SJCRH30 (cell line): Measurements from ENCODE around the gene MAEL. TPM values are rescaled to one million over a fixed set of nuclear protein-coding genes. Genes with fewer than 3 reads are reported as not detected.

Experiments used
- DNase-seq, 2 experiments: peaks; one replicate each; pipeline ENCODE4 v3.0.0-alpha.2; 2015 to 2020
- H3K27ac ChIP-seq: fragments of 250-450 bp; sonication (Bioruptor Pico); 2 replicates; pipeline ENCODE4 v1.5.1; 2020; ENCODE audit warnings: mild to moderate bottlenecking, moderate library complexity
- H3K27me3 ChIP-seq: fragments of 250-450 bp; sonication (Bioruptor Pico); 2 replicates; pipeline ENCODE4 v1.5.1; 2020; ENCODE audit warnings: mild to moderate bottlenecking, moderate library complexity
- H3K36me3 ChIP-seq: fragments of 250-450 bp; sonication (Bioruptor Pico); 2 replicates; pipeline ENCODE4 v1.5.1; 2020; ENCODE audit warnings: mild to moderate bottlenecking, moderate library complexity
- H3K4me1 ChIP-seq: fragments of 250-450 bp; sonication (Bioruptor Pico); 2 replicates; pipeline ENCODE4 v1.5.1; 2020; ENCODE audit warnings: mild to moderate bottlenecking, moderate library complexity
- H3K4me3 ChIP-seq: fragments of 250-450 bp; sonication (Bioruptor Pico); 2 replicates; pipeline ENCODE4 v1.5.1; 2020; ENCODE audit warnings: mild to moderate bottlenecking, moderate library complexity
- H3K9me3 ChIP-seq: fragments of 250-450 bp; sonication (Bioruptor Pico); replicated peaks from 2 replicates; pipeline ENCODE4 v1.5.1; 2020; ENCODE audit warnings: mild to moderate bottlenecking, moderate library complexity
- total RNA-seq: library from RNA; depleted of rRNA; stranded (reverse); fragments of >200 nt; shearing (Covaris generic); gene quantifications from 2 replicates; pipeline ENCODE4 v1.2.3, GENCODE V29; 2014; rRNA removed

The MAEL gene
- not detected in 2 replicates for total RNA-seq

DNA sequence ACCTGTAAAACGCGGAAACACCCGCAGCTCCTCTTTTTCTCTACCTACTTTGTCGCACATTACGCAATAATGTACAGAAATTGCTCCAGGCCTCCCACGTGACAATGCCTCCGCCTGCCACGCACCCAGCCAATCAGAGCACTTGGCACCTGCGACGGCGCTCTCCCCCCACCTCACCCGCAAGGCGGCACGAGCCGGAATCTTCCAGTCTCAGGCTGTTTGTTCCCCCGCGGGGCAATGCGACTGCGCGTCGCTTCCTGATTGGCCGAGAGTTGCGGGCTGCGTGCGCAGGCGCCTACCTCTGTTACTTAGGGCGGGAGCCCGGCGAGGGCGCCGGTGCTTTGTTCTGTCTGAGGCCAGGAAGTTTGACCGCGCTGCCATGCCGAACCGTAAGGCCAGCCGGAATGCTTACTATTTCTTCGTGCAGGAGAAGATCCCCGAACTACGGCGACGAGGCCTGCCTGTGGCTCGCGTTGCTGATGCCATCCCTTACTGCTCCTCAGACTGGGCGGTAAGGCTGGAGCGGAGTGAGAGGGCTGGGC lies at the start of gene MAEL:
MAEL (plus strand) TSS at position 307 of the 542 bp plus-strand sequence; CDS start at position 380, 73 bp downstream.
- no peak for DNase-seq
- no peaks in the 10 kb centered on the region for H3K27me3 ChIP-seq
- H3K4me1 ChIP-seq: no peaks in the 10 kb centered on the region
- H3K36me3 ChIP-seq: no peaks in the 10 kb centered on the region
- H3K4me3 ChIP-seq: no peak within 1 kb of the TSS
- no peak within 1 kb of the TSS for H3K27ac ChIP-seq
- no peaks in the 10 kb centered on the region for H3K9me3 ChIP-seq

- H3K9me3 ChIP-seq: no peaks in the 10 kb centered on the region
- peaks cover 7% of the 10 kb centered on the region; the same call in 1 of the 2 replicates for H3K4me1 ChIP-seq
- H3K36me3 ChIP-seq: no peaks in the 10 kb centered on the region
- no peak for DNase-seq
- no peak overlapping the region for H3K27ac ChIP-seq
- no peak overlapping the region for H3K4me3 ChIP-seq
- H3K27me3 ChIP-seq: no peaks in the 10 kb centered on the region
Observed at GRCh38 chr1:166939741-166940375, 49.2 kb upstream of the MAEL start.

GRCh38 chr1:166944186-166944967 lies 44.7 kb upstream of the MAEL start:
- DNase-seq: no peak
- Histone ChIP-seq H3K36me3 (no peaks in the 10 kb centered on the region), H3K4me3 (no peak overlapping the region), H3K4me1 (peaks cover 9% of the 10 kb centered on the region), H3K27me3 (no peaks in the 10 kb centered on the region), H3K27ac (no peak overlapping the region), H3K9me3 (no peaks in the 10 kb centered on the region)

- H3K4me3 ChIP-seq: peak overlapping the region; percentile 39
Observed at GRCh38 chr1:166947398-166948043, 41.6 kb upstream of the MAEL start.

GRCh38 chr1:166948856-166949350 lies 40.2 kb upstream of the MAEL start:
- Histone ChIP-seq H3K27ac (no peak overlapping the region), H3K27me3 (no peaks in the 10 kb centered on the region), H3K4me1 (peaks cover 18% of the 10 kb centered on the region), H3K4me3 (no peak overlapping the region), H3K36me3 (no peaks in the 10 kb centered on the region), H3K9me3 (no peaks in the 10 kb centered on the region)
- no peak for DNase-seq

More at GRCh38 chr1:166947398-166948043, 41.6 kb upstream of the MAEL start:
- Histone ChIP-seq H3K9me3 (no peaks in the 10 kb centered on the region), H3K4me1 (peaks cover 16% of the 10 kb centered on the region), H3K36me3 (no peaks in the 10 kb centered on the region), H3K27me3 (no peaks in the 10 kb centered on the region), H3K27ac (no peak overlapping the region)
- peak; percentile 67 to 71 for DNase-seq

DNA sequence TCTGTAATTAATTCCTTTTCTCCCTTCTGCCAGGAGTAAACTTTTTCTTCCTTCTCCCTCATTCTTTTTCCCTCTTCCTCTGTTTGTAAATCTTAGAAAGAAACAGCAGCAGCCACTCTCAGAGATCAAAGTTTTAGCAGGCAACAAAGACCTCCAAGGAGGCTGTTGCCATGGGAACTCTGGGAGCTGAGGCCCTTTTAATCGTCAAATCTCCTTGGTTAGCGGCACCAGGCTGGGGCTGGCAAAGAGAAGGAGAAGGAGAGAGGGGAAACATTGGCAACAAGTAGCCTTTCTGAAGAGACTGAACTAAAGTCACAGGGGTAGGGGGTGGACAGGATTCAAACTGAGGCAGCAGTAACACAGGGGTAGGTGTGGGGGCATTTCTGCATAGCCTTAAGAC lies 38.9 kb upstream of the MAEL start:
- Histone ChIP-seq H3K27me3 (no peaks in the 10 kb centered on the region), H3K27ac (no peak overlapping the region), H3K4me1 (peaks cover 12% of the 10 kb centered on the region; the same call in 1 of the 2 replicates), H3K9me3 (no peaks in the 10 kb centered on the region), H3K4me3 (no peak overlapping the region), H3K36me3 (no peaks in the 10 kb centered on the region)
- no peak for DNase-seq

- H3K27me3 ChIP-seq: no peaks in the 10 kb centered on the region
- no peaks in the 10 kb centered on the region for H3K36me3 ChIP-seq
- no peak overlapping the region for H3K27ac ChIP-seq
- no peak for DNase-seq
- no peaks in the 10 kb centered on the region for H3K9me3 ChIP-seq
- H3K4me1 ChIP-seq: peaks cover 12% of the 10 kb centered on the region; the same call in 1 of the 2 replicates
- H3K4me3 ChIP-seq: no peak overlapping the region
Observed at GRCh38 chr1:166951050-166951449, 38.0 kb upstream of the MAEL start.

GRCh38 chr1:166952002-166952746 lies 36.9 kb upstream of the MAEL start:
- H3K27ac ChIP-seq: no peak overlapping the region
- no peaks in the 10 kb centered on the region for H3K27me3 ChIP-seq
- H3K4me1 ChIP-seq: peaks cover 12% of the 10 kb centered on the region; the same call in 1 of the 2 replicates
- H3K9me3 ChIP-seq: no peaks in the 10 kb centered on the region
- peak; percentile 5 to 13 for DNase-seq
- H3K36me3 ChIP-seq: no peaks in the 10 kb centered on the region
- no peak overlapping the region for H3K4me3 ChIP-seq

GRCh38 chr1:166953491-166953890 lies 35.6 kb upstream of the MAEL start:
- no peaks in the 10 kb centered on the region for H3K9me3 ChIP-seq
- no peaks in the 10 kb centered on the region for H3K27me3 ChIP-seq
- H3K27ac ChIP-seq: no peak overlapping the region
- no peak for DNase-seq
- no peak overlapping the region for H3K4me3 ChIP-seq
- H3K4me1 ChIP-seq: peaks cover 9% of the 10 kb centered on the region; the same call in 1 of the 2 replicates
- no peaks in the 10 kb centered on the region for H3K36me3 ChIP-seq

GRCh38 chr1:166956057-166956850 lies 32.8 kb upstream of the MAEL start:
- peaks cover 9% of the 10 kb centered on the region; the same call in 1 of the 2 replicates for H3K4me1 ChIP-seq
- no peaks in the 10 kb centered on the region for H3K27me3 ChIP-seq
- DNase-seq: no peak
- no peaks in the 10 kb centered on the region for H3K9me3 ChIP-seq
- no peaks in the 10 kb centered on the region for H3K36me3 ChIP-seq
- no peak overlapping the region for H3K4me3 ChIP-seq
- no peak overlapping the region for H3K27ac ChIP-seq

- no peak for DNase-seq
- peaks cover 9% of the 10 kb centered on the region; the same call in 1 of the 2 replicates for H3K4me1 ChIP-seq
- no peak overlapping the region for H3K4me3 ChIP-seq
- no peaks in the 10 kb centered on the region for H3K27me3 ChIP-seq
- H3K36me3 ChIP-seq: no peaks in the 10 kb centered on the region
- H3K27ac ChIP-seq: no peak overlapping the region
- no peaks in the 10 kb centered on the region for H3K9me3 ChIP-seq
Observed at GRCh38 chr1:166956872-166957271, 32.2 kb upstream of the MAEL start.

- no peak for DNase-seq
- no peaks in the 10 kb centered on the region for H3K36me3 ChIP-seq
- H3K27me3 ChIP-seq: no peaks in the 10 kb centered on the region
- H3K27ac ChIP-seq: no peak overlapping the region
- no peak overlapping the region for H3K4me3 ChIP-seq
- no peaks in the 10 kb centered on the region for H3K4me1 ChIP-seq
- H3K9me3 ChIP-seq: no peaks in the 10 kb centered on the region
Observed at GRCh38 chr1:166960858-166961474, 28.1 kb upstream of the MAEL start.

DNA sequence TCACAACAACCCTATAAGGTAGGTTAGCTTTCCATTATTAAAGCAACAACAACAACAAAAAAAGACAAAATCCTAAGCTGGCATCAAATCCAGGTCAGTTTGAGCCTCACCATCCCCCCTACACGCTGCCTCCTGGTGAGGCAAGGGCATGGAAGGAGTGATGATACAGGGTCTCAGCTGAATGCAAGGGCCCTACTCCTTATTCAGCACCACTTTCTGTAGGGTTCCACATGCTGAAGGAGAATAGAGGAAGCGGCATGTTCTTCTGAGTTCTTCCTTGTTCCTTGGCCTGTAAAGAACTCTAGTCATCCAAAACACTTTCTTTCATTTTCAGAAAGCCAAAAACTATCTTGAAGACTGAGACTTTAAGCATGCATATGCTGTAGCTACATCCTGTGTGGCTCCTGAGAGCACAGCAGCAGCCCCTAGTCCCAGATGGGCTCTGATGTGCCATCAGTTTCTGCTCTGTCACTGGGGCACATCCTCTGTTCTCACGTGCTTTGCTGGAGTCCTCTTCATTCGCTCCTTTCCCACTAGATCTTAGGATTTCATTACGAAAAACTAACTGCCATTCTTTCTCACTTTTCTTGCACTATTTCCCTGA lies 19.9 kb upstream of the MAEL start:
- H3K36me3 ChIP-seq: no peaks in the 10 kb centered on the region
- no peaks in the 10 kb centered on the region for H3K27me3 ChIP-seq
- no peaks in the 10 kb centered on the region for H3K4me1 ChIP-seq
- no peak overlapping the region for H3K4me3 ChIP-seq
- H3K27ac ChIP-seq: no peak overlapping the region
- no peak for DNase-seq
- H3K9me3 ChIP-seq: no peaks in the 10 kb centered on the region
